PC-9 (cell line): ENCODE data around the gene MBD5. TPM values are rescaled to one million over a fixed set of nuclear protein-coding genes. Genes with fewer than 3 reads are reported as not detected.

ENCODE experiments used
- BruUV-seq: library from RNA; stranded (reverse); fragments of 400-500 nt; replicated peaks from 2 replicates; lab custom pipeline; 2021; lab: Mats Ljungman, UMichigan
- CTCF ChIA-PET: fragments of 300-600 bp; sonication (Branson Sonifier 250); formaldehyde crosslinking; loops from one replicate; lab custom pipeline; 2022; ENCODE audit warnings: antibody characterized with exemption; lab: Charles Lee
- POLR2A ChIA-PET: fragments of 300-600 bp; sonication (Branson Sonifier 250); formaldehyde crosslinking; loops from one replicate; lab custom pipeline; 2022; ENCODE audit warnings: antibody characterized with exemption; ENCODE audit not compliant: unreplicated experiment; lab: Charles Lee
- DNase-seq, 2 experiments: peaks; one replicate each; pipeline versions ENCODE4 v3.0.0 to v3.0.0-alpha.2; 2015 to 2022; ENCODE audit warnings: mixed read lengths in 1 of 2
- H2AFZ ChIP-seq: fragments of 200-600 bp; sonication (generic); 2 replicates; pipeline ENCODE4 v1.8.1; 2017; ENCODE audit warnings: antibody characterized with exemption
- H3F3A ChIP-seq: fragments of 200-600 bp; sonication (generic); 2 replicates; pipeline ENCODE4 v1.8.1; 2017; ENCODE audit warnings: antibody characterized with exemption, mild to moderate bottlenecking, low read depth; ENCODE audit not compliant: insufficient read depth
- H3K27ac ChIP-seq: fragments of 200-600 bp; sonication (generic); 2 replicates; pipeline ENCODE4 v1.6.1; 2016; ENCODE audit warnings: mixed run types
- H3K27me3 ChIP-seq: fragments of 200-600 bp; sonication (generic); 2 replicates; pipeline ENCODE4 v1.6.1; 2016; ENCODE audit warnings: low read depth, mixed run types; ENCODE audit not compliant: insufficient read depth
- H3K36me3 ChIP-seq: fragments of 200-600 bp; sonication (generic); 2 replicates; pipeline ENCODE4 v1.6.1; 2016; ENCODE audit warnings: low read depth, mixed run types
- H3K4me1 ChIP-seq: fragments of 200-600 bp; sonication (generic); replicated peaks from 2 replicates; pipeline ENCODE4 v1.6.1; 2016; ENCODE audit warnings: mixed run types; ENCODE audit not compliant: insufficient read depth
- H3K4me2 ChIP-seq: fragments of 200-600 bp; sonication (generic); 2 replicates; pipeline ENCODE4 v1.6.1; 2017; ENCODE audit warnings: mixed run types
- H3K4me3 ChIP-seq: fragments of 200-600 bp; sonication (generic); 2 replicates; pipeline ENCODE4 v1.6.1; 2016; ENCODE audit warnings: mixed run types
- H3K79me2 ChIP-seq: fragments of 200-600 bp; sonication (generic); 2 replicates; pipeline ENCODE4 v1.6.1; 2017; ENCODE audit warnings: low read depth, mixed run types
- H3K9me2 ChIP-seq: fragments of 200-600 bp; sonication (generic); 2 replicates; pipeline ENCODE4 v1.8.1; 2017; ENCODE audit warnings: mild to moderate bottlenecking; ENCODE audit not compliant: insufficient read depth
- H3K9me3 ChIP-seq: fragments of 200-600 bp; sonication (generic); 2 replicates; pipeline ENCODE4 v1.8.1; 2016; ENCODE audit warnings: low read depth; ENCODE audit not compliant: insufficient read depth
- H4K20me1 ChIP-seq: fragments of 200-600 bp; sonication (generic); 2 replicates; pipeline ENCODE4 v1.8.1; 2017; ENCODE audit not compliant: insufficient read depth
- EZH2 ChIP-seq: fragments of 200-600 bp; sonication (generic); IDR thresholded peaks from 2 replicates; pipeline ENCODE4 v1.8.0; 2017; ENCODE audit warnings: antibody characterized with exemption, low read depth
- intact Hi-C: fragments of 100-400 bp; cut with micrococcal nuclease; formaldehyde crosslinking; loops from one replicate; pipeline ENCODE4 v1.10.0; 2022; ENCODE audit not compliant: unreplicated experiment
- total RNA-seq: library from RNA; stranded (reverse); gene quantifications from 2 replicates; pipeline ENCODE4 v1.2.3, GENCODE V29; 2021
- TF ChIP-seq, protein P1 (sequence below): fragments of 200-600 bp; sonication (generic); conservative IDR thresholded peaks from 2 replicates; pipeline ENCODE4 v1.6.1; 2017; ENCODE audit warnings: mixed run types, antibody characterized with exemption, mild to moderate bottlenecking, moderate library complexity

Gene MBD5
- total RNA-seq, 1 experiment from 2014 or later, result 46.5 TPM

DNA sequence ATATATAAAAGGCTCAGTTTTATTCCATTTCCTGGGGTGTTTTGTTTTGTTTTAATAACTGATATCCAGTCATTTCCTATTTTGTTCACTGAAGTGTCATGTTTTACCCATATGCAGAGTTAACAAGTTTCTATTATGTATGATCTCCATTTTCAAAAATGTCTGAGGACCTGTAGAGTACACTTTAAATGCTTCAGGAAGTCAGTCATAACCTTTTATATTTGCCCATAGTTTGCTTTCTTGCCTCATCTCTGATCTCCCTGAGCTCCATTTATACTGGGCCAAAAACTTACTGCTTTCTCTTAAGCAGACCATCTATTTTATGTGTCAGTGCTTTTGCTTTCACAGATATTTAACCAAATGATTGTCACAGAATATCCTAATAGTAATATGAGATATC lies 278.7 kb downstream of the MBD5 start:
- H3K79me2 ChIP-seq, result no peaks in the 10 kb centered on the region
- no TSS peak for BruUV-seq

DNA sequence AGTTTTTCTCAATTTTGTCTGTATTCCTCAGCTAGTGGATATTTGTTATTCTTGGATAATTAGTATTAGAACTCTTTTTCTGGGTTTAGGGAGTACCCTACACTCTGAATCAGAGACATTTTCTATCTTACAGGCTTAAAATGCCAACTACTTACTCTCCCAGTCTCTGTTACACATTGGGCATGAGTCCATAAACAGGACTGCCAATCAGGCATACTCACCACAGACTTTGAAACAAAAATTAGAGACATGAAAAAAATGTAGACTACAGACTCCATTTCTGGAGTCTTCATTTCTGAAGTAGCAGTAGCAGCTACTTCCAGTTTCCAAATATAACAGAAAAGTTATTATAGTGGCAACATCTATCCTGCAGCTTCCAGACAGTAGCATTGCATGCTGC lies 279.7 kb downstream of the MBD5 start:
- no peak for TF ChIP-seq EZH2
- TF ChIP-seq, protein P1, sequence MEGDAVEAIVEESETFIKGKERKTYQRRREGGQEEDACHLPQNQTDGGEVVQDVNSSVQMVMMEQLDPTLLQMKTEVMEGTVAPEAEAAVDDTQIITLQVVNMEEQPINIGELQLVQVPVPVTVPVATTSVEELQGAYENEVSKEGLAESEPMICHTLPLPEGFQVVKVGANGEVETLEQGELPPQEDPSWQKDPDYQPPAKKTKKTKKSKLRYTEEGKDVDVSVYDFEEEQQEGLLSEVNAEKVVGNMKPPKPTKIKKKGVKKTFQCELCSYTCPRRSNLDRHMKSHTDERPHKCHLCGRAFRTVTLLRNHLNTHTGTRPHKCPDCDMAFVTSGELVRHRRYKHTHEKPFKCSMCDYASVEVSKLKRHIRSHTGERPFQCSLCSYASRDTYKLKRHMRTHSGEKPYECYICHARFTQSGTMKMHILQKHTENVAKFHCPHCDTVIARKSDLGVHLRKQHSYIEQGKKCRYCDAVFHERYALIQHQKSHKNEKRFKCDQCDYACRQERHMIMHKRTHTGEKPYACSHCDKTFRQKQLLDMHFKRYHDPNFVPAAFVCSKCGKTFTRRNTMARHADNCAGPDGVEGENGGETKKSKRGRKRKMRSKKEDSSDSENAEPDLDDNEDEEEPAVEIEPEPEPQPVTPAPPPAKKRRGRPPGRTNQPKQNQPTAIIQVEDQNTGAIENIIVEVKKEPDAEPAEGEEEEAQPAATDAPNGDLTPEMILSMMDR, result no peak
- no peak for DNase-seq
- no peak overlapping the region for H3K4me3 ChIP-seq
- POLR2A ChIA-PET, result no interaction called here
- H3K9me3 ChIP-seq, result no peaks in the 10 kb centered on the region
- H3K27ac ChIP-seq, result no peak overlapping the region
- CTCF ChIA-PET, result no interaction called here
- no peaks in the 10 kb centered on the region for H3F3A ChIP-seq
- no peak overlapping the region for H3K4me2 ChIP-seq
- H2AFZ ChIP-seq, result no peak overlapping the region
- BruUV-seq, result no TSS peak
- H3K9me2 ChIP-seq, result no peaks in the 10 kb centered on the region
- H4K20me1 ChIP-seq, result no peaks in the 10 kb centered on the region
- H3K79me2 ChIP-seq, result no peaks in the 10 kb centered on the region
- no peaks in the 10 kb centered on the region for H3K4me1 ChIP-seq
- H3K36me3 ChIP-seq, result no peaks in the 10 kb centered on the region
- H3K27me3 ChIP-seq, result no peaks in the 10 kb centered on the region
- intact Hi-C loops, result no loop called here

More for the DNA sequence above, 278.7 kb downstream of the MBD5 start:
- H3K27me3 ChIP-seq, result no peaks in the 10 kb centered on the region
- no peak overlapping the region for H3K27ac ChIP-seq
- no peaks in the 10 kb centered on the region for H4K20me1 ChIP-seq
- no peaks in the 10 kb centered on the region for H3K36me3 ChIP-seq
- H3K9me2 ChIP-seq, result no peaks in the 10 kb centered on the region
- no peak overlapping the region for H3K4me2 ChIP-seq
- TF ChIP-seq EZH2, result no peak
- TF ChIP-seq, protein P1, result no peak
- POLR2A ChIA-PET, result no interaction called here
- DNase-seq, result no peak
- H2AFZ ChIP-seq, result no peak overlapping the region
- CTCF ChIA-PET, result no interaction called here
- H3K4me1 ChIP-seq, result no peaks in the 10 kb centered on the region
- intact Hi-C loops, result no loop called here
- H3K4me3 ChIP-seq, result no peak overlapping the region
- no peaks in the 10 kb centered on the region for H3K9me3 ChIP-seq
- no peaks in the 10 kb centered on the region for H3F3A ChIP-seq

DNA sequence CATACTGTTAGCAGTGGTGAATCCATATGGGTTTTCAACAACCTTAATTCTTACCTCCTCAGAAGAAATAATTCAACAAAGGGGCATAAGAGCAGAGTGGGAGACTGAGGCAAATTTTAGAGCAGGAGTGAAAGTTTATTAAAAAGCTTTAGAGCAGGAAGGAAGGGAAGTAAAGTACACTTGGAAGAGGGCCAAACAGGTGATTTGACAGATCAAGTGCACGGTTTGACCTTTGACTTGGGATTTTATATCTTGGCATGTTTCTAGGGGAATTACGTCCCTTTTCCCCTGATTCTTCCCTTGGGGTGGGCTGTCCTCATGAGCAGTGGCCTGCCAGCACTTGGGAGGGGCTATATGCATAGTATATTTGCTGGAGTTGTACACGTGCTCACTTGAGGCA lies 280.5 kb downstream of the MBD5 start:
- intact Hi-C loops, result no loop called here
- ChIA-PET POLR2A (no interaction called here), CTCF (no interaction called here)
- TF ChIP-seq EZH2, result no peak
- TF ChIP-seq, protein P1, result no peak
- Histone ChIP-seq H3K4me1 (no peaks in the 10 kb centered on the region), H3K36me3 (no peaks in the 10 kb centered on the region), H3K9me2 (no peaks in the 10 kb centered on the region), H3K4me3 (no peak overlapping the region), H4K20me1 (no peaks in the 10 kb centered on the region), H3F3A (no peaks in the 10 kb centered on the region), H3K79me2 (no peaks in the 10 kb centered on the region), H3K27ac (no peak overlapping the region), H3K4me2 (no peak overlapping the region), H3K9me3 (no peaks in the 10 kb centered on the region), H2AFZ (no peak overlapping the region), H3K27me3 (no peaks in the 10 kb centered on the region)
- no peak for DNase-seq
- no TSS peak for BruUV-seq
